ENCODE data around the gene BHLHE40. TPM values are rescaled to one million over a fixed set of nuclear protein-coding genes. Genes with fewer than 3 reads are reported as not detected.

The BHLHE40 gene
- polyA plus RNA-seq, 3 donors = 20.2 to 167 (median 23.4) TPM

DNA sequence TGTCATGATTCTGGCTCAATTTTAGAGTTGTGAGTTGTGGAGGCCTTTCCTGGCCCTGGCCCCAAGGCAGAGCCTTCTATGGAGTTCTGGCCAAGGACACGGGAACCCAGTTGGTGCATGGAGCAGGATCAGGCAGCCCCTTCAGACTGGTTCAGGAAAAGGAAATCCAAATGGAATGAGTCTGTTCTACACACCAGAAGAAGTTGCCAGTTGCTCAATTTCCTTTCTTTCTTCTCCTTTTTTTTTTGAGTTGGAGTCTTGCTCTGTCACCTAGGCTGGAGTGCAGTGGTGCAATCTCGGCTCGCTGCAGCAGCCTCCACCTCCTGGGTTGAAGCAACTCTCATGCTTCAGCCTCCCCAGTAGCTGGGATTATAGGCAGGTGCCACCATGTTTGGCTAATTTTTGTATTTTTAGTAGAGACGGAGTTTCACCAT is 28.9 kb upstream of the BHLHE40 start:
- Mint-ChIP-seq H3K27me3 (ENCODE audit: low read depth in 3 of 3) (peaks cover 0 to 2% (median 0%) of the 10 kb centered on the region in 3 donors), H3K4me1 (peaks cover 25% of the 10 kb centered on the region), H3K36me3 (no peaks in the 10 kb centered on the region), H3K9me3 (no peaks in the 10 kb centered on the region), H3K4me3 (peak overlapping the region; percentile 16 to 70), H3K27ac (peak overlapping the region; percentile 80 to 95 (median 90))
- Histone ChIP-seq H3K4me3 (replicated peaks in 1 of 3; ENCODE audit: low read depth in 2 of 3, low read length in 3 of 3) (no peak overlapping the region), H3K36me3 (replicated peaks in 1 of 2; ENCODE audit: control insufficient read depth in 1 of 2, insufficient read depth in 2 of 2, low read length in 2 of 2) (no peaks in the 10 kb centered on the region), H3K4me2 (replicated peaks; ENCODE audit: extremely low read depth, low read length, poor library complexity, severe bottlenecking) (peak overlapping the region; percentile 44), H3K9me3 (replicated peaks in 1 of 2; ENCODE audit: control insufficient read depth in 1 of 2, insufficient read depth in 1 of 2, low read length in 2 of 2) (no peaks in the 10 kb centered on the region), H4K20me1 (ENCODE audit: insufficient read depth, low read length) (no peaks in the 10 kb centered on the region), H3K27ac (ENCODE audit: low read depth in 1 of 2, low read length in 2 of 2) (peak overlapping the region; percentile 39 to 50), H3K27me3 (ENCODE audit: control insufficient read depth in 2 of 2, insufficient read depth in 2 of 2, low read length in 2 of 2) (no peaks in the 10 kb centered on the region), H3K9ac (ENCODE audit: insufficient read depth, low read length, poor library complexity, severe bottlenecking) (no peak overlapping the region), H3K4me1 (ENCODE audit: control insufficient read depth in 1 of 2, insufficient read depth in 2 of 2, low read length in 2 of 2) (peaks cover 17 to 20% of the 10 kb centered on the region in 2 donors), H3K79me2 (ENCODE audit: insufficient read depth, low read length) (no peaks in the 10 kb centered on the region), H2AFZ (ENCODE audit: insufficient read depth, low read depth, low read length, poor library complexity, severe bottlenecking) (no peak overlapping the region)
- peak; percentile 44 to 81 (median 73) for DNase-seq
- no peak for TF ChIP-seq CTCF (IDR thresholded peaks at IDR 0.05)
- 0% methylated on average over 1 of the region's 4 CpGs for WGBS (ENCODE audit: insufficient coverage)
- intact Hi-C loops (cut with micrococcal nuclease) = no loop called here

- Mint-ChIP-seq H3K9me3 (peaks cover 0 to 3% (median 0%) of the 10 kb centered on the region in 7 donors), H3K4me1 (peaks cover 25% of the 10 kb centered on the region), H3K36me3 (no peaks in the 10 kb centered on the region), H3K27me3 (ENCODE audit: low read depth in 3 of 3) (peaks cover 0 to 2% (median 0%) of the 10 kb centered on the region in 3 donors), H3K4me3 (no peak overlapping the region), H3K27ac (peak overlapping the region; percentile 64 to 95 (median 90))
- H3K4me2 ChIP-seq (replicated peaks; ENCODE audit: extremely low read depth, low read length, poor library complexity, severe bottlenecking) = no peak overlapping the region
- peak overlapping the region in 1 of 2 donors; percentile 39 for H3K27ac ChIP-seq (ENCODE audit: low read depth in 1 of 2, low read length in 2 of 2)
- intact Hi-C loops (cut with micrococcal nuclease) = no loop called here
- no peak for TF ChIP-seq CTCF (IDR thresholded peaks at IDR 0.05)
- no peaks in the 10 kb centered on the region for H3K36me3 ChIP-seq (replicated peaks in 1 of 2; ENCODE audit: control insufficient read depth in 1 of 2, insufficient read depth in 2 of 2, low read length in 2 of 2)
- H3K27me3 ChIP-seq (ENCODE audit: control insufficient read depth in 2 of 2, insufficient read depth in 2 of 2, low read length in 2 of 2) = no peaks in the 10 kb centered on the region
- H4K20me1 ChIP-seq (ENCODE audit: insufficient read depth, low read length) = no peaks in the 10 kb centered on the region
- no CpG with 5 or more reads among the region's 8 CpGs for WGBS (ENCODE audit: insufficient coverage)
- no peak for DNase-seq
- no peak overlapping the region for H3K9ac ChIP-seq (ENCODE audit: insufficient read depth, low read length, poor library complexity, severe bottlenecking)
- H2AFZ ChIP-seq (ENCODE audit: insufficient read depth, low read depth, low read length, poor library complexity, severe bottlenecking) = no peak overlapping the region
- H3K4me3 ChIP-seq (replicated peaks in 1 of 3; ENCODE audit: low read depth in 2 of 3, low read length in 3 of 3) = no peak overlapping the region
- H3K4me1 ChIP-seq (ENCODE audit: control insufficient read depth in 1 of 2, insufficient read depth in 2 of 2, low read length in 2 of 2) = peaks cover 17 to 20% of the 10 kb centered on the region in 2 donors
- no peaks in the 10 kb centered on the region for H3K79me2 ChIP-seq (ENCODE audit: insufficient read depth, low read length)
- H3K9me3 ChIP-seq (replicated peaks in 1 of 2; ENCODE audit: control insufficient read depth in 1 of 2, insufficient read depth in 1 of 2, low read length in 2 of 2) = no peaks in the 10 kb centered on the region
These were observed 28.3 kb upstream of the BHLHE40 start for GRCh38 chr3:4950948-4951347.
